Left ventricle myocardium inferior (tissue), 1 donor: ENCODE measurements around the gene KRTAP5-1. TPM values are rescaled to one million over a fixed set of nuclear protein-coding genes. Genes with fewer than 3 reads are reported as not detected.
A peak's percentile ranks its signal among the peaks of the same experiment; 100 is the strongest.

Experiments used
- DNase-seq: peaks from one replicate; pipeline ENCODE4 v3.0.0-alpha.2; 2020
- H3K27ac ChIP-seq: fragments of 200-600 bp; replicated peaks from 2 replicates; pipeline ENCODE4 v1.8.0; 2021
- H3K27me3 ChIP-seq: fragments of 200-600 bp; 2 replicates; pipeline ENCODE4 v1.8.0; 2021; ENCODE audit warnings: low read depth
- H3K36me3 ChIP-seq: fragments of 200-600 bp; 2 replicates; pipeline ENCODE4 v1.8.0; 2021
- H3K4me1 ChIP-seq: fragments of 200-600 bp; 2 replicates; pipeline ENCODE4 v1.8.0; 2021
- H3K4me3 ChIP-seq: fragments of 200-600 bp; 2 replicates; pipeline ENCODE4 v1.8.0; 2021; ENCODE audit warnings: mild to moderate bottlenecking, moderate library complexity
- H3K9me3 ChIP-seq: fragments of 200-600 bp; replicated peaks from 2 replicates; pipeline ENCODE4 v1.8.0; 2021
- CTCF ChIP-seq: fragments of 200-600 bp; IDR thresholded peaks from 2 replicates; pipeline ENCODE4 v1.8.0; 2021; ENCODE audit warnings: antibody characterized with exemption, mild to moderate bottlenecking, borderline replicate concordance
- intact Hi-C: fragments of 100-400 bp; cut with micrococcal nuclease; formaldehyde crosslinking; loops from one replicate; pipeline ENCODE4 v1.11.0; 2022
- total RNA-seq: library from RNA; stranded (reverse); fragmentation: NEBNext Ultra II Directional; extraction: Animal tissue kit (Norgen Biotek cat#: 25700); gene quantifications from one replicate; pipeline ENCODE4 v1.2.1, GENCODE V29; 2021
- donor health status: DM: no; HTN: yes; CAD: no; lungs with severe emphysema.

KRTAP5-1 gene
- total RNA-seq, 1 donor from 2014 or later = not detected

DNA sequence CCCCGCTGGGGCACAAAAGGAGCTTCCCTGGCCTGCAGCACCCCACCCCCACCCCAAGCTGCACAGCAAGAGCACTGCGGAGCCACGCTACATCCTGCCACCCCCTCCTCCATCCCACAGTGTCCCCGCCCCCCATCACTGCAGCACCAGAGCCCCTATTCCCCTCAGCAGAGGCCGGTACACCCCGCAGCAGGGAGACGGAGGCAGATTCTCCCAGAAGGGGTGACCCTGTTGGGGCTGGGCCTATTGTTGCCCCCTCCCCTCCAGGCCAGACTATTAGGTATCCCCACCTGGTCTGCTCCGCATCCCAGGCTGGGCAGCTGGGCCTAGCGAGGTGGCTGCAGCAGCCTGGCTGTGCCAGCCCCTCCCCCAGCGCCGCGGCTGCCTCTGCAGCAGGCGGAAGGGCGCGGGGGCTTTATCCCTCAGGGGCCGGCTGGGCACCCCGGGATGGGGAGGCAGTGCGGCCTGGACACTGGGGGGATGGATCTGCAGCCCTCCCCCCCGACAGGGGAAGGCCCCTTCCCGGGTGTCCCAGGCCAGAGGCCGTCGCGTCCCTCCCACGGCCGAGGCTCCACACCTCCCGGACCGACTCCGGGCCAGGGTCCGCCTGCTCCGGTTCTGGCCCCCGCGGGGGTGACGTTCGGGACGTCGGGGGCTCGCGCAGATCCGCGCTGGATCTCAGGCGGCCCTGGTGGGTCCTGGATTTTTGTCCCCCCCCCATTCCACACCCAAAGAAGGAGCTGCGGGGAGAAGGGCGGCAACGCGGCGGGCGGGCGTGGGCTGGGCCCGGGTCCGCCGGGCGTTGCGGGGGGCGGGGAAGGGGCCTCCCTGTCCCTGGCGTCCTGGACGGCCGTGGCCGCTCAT, 14.0 kb downstream of the KRTAP5-1 start:
- intact Hi-C loops = no loop called here
- DNase-seq = no peak
- Histone ChIP-seq H3K36me3 (no peaks in the 10 kb centered on the region), H3K27me3 (no peaks in the 10 kb centered on the region), H3K4me3 (peak overlapping the region; percentile 82), H3K9me3 (no peaks in the 10 kb centered on the region), H3K27ac (peak overlapping the region; percentile 80), H3K4me1 (peaks cover 78% of the 10 kb centered on the region)
- TF ChIP-seq CTCF = no peak

DNA sequence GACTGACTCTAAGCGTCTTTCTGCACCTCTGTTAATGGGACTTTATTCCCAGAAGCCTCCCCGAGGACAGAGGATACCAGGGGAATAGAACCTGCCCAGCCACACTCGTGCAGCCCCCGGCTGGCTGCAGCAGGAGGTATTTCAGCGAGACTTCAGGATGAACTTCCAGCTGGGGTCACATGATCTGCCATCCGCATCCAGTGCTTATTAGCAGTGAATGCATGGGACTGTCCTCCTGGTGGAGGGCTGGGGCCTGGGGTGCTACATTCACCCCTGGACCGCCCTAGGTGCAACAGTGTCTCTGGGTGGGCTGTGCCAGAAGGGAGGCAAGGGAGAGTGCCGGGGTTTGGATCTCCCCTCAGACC, 14.6 kb downstream of the KRTAP5-1 start:
- intact Hi-C loops = no loop called here
- Histone ChIP-seq H3K27me3 (no peaks in the 10 kb centered on the region), H3K27ac (peak overlapping the region; percentile 80), H3K4me1 (peaks cover 81% of the 10 kb centered on the region), H3K4me3 (peak overlapping the region; percentile 82), H3K9me3 (no peaks in the 10 kb centered on the region), H3K36me3 (no peaks in the 10 kb centered on the region)
- no peak for DNase-seq
- no peak for TF ChIP-seq CTCF

DNA sequence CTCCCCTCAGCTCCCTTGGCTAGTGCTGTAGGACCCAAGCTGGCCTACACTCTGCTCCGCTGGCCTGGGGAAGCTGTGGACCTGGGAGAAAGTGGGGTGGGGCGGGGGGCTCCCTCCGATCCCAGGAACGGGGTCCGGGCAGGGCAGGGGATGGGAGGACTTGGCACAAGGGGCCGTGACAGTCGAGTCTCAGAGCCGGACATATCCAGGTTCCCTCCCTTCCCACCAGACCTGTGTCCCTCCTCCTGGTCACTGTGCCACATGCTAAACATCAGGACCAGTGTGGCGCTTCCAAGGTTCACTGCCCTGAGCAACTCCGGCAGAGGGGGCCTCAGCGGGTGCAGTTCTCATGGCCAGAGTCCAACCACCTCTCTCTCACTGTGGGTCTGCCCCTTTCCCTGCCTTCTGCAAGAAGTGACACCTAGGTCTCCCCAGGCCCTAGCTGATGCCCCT, 15.1 kb downstream of the KRTAP5-1 start:
- peaks cover 86% of the 10 kb centered on the region for H3K4me1 ChIP-seq
- peak overlapping the region; percentile 82 for H3K4me3 ChIP-seq

GRCh38 chr11:1569251-1569780, 15.8 kb downstream of the KRTAP5-1 start:
- Histone ChIP-seq H3K27ac (peak overlapping the region; percentile 80), H3K4me3 (no peak overlapping the region), H3K27me3 (no peaks in the 10 kb centered on the region), H3K4me1 (peaks cover 90% of the 10 kb centered on the region), H3K9me3 (no peaks in the 10 kb centered on the region), H3K36me3 (no peaks in the 10 kb centered on the region)
- intact Hi-C loops = no loop called here
- no peak for DNase-seq
- TF ChIP-seq CTCF = no peak

More for the DNA sequence above, 15.1 kb downstream of the KRTAP5-1 start:
- no peak for TF ChIP-seq CTCF
- Histone ChIP-seq H3K9me3 (no peaks in the 10 kb centered on the region), H3K27ac (peak overlapping the region; percentile 80), H3K27me3 (no peaks in the 10 kb centered on the region), H3K36me3 (no peaks in the 10 kb centered on the region)
- intact Hi-C loops = no loop called here
- DNase-seq = no peak

GRCh38 chr11:1568441-1568911, 16.6 kb downstream of the KRTAP5-1 start:
- H3K4me3 ChIP-seq = no peak overlapping the region
- no peaks in the 10 kb centered on the region for H3K9me3 ChIP-seq
- H3K27me3 ChIP-seq = no peaks in the 10 kb centered on the region
- H3K36me3 ChIP-seq = peaks cover 7% of the 10 kb centered on the region
- H3K27ac ChIP-seq = no peak overlapping the region
- no peak for DNase-seq
- no peak for TF ChIP-seq CTCF
- peaks cover 87% of the 10 kb centered on the region for H3K4me1 ChIP-seq
- intact Hi-C loops = no loop called here
